GM18909 (cell line): ENCODE results near the gene PRR35.

Experiments
- ATAC-seq: cut with Tn5 transposase; IDR thresholded peaks from one replicate; pipeline ENCODE4 v1.9.1; 2021; ENCODE audit warnings: mild to moderate bottlenecking; ENCODE audit not compliant: unreplicated experiment, poor library complexity

The PRR35 gene

DNA sequence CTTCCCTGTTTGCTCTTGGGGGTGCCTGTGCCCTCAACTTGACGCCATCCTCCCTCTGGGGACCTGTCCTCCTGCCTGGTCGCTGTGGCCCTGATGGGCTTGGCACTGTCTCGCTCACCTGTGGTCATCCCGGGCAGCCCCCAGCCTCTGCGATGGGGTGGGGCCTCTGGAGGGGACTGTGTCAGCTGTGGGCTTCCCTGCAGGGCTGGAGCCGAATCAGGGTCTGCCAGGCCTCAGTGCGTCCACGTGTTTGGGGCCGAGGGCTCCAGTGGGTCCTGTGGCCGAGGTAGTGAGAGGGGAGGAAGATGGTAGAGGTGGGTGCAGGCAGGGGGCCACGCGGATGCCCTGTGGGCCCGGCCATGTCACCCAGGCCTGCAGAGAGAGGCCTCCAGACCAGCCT, 17.6 kb downstream of the PRR35 start:
- no peak for ATAC-seq

- ATAC-seq = no peak
Observed at GRCh38 chr16:578232-578869, 18.2 kb downstream of the PRR35 start.

DNA sequence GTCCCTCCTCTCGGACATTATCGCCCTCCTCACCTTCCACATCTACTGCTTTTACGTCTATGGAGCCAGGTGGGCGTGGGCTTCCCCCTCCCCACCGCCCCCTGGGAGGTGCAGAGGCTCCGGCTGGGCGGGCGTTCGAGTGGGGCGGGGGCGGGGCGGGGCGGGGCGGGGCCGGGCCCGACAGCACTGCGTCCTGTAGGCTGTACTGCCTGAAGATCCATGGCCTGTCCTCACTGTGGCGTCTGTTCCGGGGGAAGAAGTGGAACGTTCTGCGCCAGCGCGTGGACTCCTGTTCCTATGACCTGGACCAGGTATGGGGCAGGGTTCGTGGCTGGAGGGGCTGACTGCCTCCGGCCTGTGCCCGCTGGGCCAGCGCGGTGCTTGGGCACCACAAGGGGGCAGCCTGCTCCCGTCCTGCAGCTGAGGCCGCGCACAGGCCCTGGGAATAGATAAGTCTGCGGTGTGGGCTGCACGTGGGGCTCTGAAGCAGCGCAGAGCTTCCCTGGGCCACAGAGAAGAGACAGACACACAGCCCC, 18.7 kb downstream of the PRR35 start:
- ATAC-seq = peak; percentile 60

- ATAC-seq = no peak
Observed at GRCh38 chr16:580141-580945, 20.1 kb downstream of the PRR35 start.

- ATAC-seq = no peak
Observed at GRCh38 chr16:580946-581498, 20.8 kb downstream of the PRR35 start.

GRCh38 chr16:582218-582613, 22.0 kb downstream of the PRR35 start:
- ATAC-seq = no peak

GRCh38 chr16:582614-583331, 22.6 kb downstream of the PRR35 start:
- ATAC-seq = no peak

DNA sequence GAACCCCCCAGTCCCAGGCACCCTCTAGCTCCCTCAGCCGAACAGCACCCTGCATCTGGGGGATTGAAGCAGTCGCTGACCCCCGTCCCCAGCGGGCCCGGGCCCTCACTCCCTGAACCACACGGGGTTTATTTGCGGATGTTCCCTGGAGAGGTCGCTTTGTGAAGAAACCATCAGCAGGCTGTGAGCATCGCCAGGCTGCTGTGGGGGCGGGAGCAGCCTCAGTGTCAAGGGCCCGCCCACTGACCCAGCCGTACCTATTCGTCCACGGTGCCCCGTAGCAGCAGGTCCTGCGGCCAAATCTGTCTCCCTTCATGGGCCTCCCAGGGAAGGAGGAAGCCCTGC, 23.2 kb downstream of the PRR35 start:
- ATAC-seq = no peak

DNA sequence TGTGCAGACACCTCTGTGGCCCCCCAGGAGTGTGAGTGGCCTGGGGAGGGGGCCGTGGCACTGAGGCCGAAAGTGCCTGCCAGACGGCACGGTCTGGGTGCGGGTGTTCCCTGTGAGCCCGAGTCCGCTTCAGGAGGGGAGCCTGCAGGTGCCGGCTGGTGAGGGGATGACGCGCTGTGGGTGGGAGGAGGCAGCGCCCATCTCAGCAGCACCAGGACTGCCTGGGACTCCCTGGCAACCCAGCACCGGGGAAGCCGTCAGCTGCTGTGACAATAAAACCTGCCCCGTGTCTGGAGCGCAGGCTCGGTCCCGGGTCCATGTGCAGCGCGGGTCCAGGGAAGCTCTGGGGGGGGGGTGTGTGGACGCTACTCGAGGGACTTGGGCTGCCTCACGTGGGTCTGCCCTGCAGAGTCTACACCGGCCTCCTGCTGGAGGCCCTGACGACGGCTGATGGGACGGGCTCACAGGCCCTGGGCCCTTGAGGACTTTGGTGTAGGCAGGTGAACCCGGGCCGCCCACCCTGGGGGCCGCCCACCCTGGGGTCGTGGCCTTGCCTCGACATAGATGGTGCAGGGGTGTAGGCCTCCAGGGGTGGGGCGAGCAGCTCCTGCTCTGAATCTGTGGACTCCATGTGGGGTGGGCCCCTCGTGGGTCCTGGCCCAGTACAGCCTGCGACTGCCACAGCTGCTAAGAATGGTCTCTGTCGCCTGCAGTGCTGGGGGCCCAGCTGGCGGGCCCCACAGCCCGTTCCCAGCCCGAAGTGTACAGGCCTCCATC, 23.8 kb downstream of the PRR35 start:
- no peak for ATAC-seq

DNA sequence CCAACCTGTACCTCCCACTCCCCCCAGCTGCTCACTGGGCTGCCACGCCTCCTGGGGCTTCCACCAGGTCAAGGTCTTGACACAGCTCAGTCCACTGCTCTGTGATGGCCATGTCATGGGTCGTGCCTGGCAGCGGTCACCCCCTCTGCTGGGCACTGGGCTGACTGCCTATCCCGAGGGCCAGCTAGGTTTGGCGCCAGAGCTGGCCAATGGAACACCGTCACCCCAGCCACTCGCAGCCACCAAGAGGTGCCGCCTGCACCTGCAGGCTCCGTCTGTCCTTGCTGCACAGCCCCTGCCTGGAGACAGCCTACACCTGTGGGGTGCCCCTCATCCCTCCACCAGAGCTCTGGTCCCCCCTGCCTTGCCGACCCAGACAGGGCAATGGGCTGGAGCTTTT, 25.2 kb downstream of the PRR35 start:
- no peak for ATAC-seq

DNA sequence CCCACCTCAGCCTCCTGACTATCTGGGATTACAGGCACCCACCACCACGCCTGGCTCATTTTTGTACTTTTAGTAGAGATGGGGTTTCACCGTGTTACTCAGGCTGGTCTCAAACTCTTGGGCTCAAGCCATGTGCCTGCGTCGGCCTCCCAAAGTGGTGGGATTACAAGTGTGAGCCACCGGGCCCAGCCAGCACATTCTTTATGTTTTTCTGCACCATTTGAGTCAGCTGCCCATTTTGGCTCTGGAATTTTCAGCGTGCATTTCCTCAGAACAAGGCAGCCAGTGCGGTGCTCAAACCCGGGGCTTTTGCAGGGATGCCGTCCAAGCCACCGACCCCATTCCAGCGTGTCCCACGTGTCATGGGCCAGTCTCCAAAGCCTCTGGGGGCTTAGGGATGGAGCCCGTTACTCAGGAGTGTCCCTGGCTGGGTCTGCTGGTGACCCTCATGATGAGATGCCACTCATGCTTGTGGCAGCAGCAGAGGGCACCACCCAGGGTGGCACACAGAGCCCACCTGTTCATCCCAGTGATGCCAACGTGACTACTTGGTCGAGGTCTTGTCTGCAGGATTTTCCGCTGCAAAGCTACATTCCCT, 26.0 kb downstream of the PRR35 start:
- ATAC-seq = no peak

DNA sequence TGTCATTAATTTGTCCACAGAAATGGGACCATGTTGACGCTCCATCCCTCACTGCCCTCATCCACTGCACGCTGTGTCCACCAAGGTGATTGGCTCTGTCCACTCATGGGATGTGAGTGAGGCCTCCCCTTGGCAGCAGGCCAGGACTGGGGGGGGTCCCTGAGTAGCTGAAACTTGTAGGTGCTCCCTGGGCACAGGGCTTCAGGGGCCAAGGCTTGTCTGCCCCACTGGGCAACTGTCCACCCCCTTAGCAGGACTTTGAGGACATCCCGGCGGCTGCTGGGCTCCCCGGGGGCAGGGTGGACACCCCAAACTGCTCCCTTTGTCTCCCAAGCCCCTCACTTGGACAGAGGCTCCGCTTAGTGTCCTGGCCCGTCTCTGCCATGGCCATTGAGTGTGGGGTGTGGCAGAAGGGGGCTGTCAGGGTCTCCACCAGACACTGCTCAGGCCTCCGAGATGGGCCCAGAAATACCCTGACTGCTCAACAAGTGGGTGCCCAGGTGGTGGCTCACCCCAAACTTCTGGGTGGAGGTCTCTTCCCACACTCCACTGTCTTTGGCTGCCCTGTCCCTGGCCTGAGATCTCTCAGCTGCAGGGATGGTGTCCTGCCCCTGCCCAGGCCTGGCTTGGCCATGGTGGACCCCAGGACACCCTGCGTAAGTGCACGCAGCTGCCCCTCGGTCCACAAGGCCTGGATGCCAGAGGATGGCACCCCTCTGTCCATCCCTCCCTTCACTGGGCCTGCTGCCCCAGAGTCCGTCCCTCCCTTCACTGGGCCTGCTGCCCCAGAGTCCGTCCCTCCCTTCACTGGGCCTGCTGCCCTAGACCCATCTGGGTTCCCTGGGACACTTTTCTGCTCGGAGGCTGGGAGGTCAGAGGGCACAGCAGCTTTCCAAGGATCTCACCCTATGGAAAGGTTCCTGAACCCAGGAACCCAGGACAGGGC, 26.7 kb downstream of the PRR35 start:
- no peak for ATAC-seq

- ATAC-seq = peak; percentile 13
Observed at GRCh38 chr16:588639-588888, 28.4 kb downstream of the PRR35 start.

DNA sequence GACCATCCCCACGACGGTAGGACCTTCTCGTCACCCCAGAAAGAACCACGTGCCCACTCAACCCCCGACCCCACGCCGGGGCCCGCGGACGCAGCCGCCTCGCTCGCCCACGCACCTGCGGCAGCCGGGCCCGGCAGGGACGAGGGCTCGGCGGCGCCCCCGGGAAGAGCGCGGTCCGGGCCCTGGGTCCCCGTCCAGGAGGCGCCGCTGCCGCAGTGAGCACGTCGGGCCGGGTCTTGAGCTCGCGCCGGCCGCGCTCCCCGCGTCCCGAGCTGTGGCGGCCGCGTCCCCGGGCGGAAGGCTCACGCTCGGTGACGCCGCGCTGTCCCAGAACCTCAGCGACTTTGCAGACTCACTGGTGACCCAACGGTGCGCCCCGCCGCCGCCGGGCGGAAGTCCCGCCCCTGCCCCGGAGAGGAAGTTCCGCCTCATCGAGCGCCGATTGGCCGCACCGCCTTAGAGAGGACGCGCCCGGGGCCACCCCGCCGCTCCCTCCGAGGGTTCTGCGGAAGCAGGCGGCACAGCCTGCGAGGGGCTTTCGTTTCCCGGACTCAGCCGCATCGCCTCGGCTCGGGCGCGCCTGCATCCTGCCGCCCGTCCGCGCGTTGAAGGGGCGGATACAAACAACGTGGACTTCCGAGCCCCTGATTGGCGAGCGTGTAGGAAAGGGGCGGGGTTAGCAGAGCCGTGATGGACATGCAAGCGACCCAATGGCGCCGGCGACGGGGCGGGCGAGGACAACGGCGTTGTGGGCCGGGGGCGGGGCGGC, 28.9 kb downstream of the PRR35 start:
- peak; percentile 73 for ATAC-seq

DNA sequence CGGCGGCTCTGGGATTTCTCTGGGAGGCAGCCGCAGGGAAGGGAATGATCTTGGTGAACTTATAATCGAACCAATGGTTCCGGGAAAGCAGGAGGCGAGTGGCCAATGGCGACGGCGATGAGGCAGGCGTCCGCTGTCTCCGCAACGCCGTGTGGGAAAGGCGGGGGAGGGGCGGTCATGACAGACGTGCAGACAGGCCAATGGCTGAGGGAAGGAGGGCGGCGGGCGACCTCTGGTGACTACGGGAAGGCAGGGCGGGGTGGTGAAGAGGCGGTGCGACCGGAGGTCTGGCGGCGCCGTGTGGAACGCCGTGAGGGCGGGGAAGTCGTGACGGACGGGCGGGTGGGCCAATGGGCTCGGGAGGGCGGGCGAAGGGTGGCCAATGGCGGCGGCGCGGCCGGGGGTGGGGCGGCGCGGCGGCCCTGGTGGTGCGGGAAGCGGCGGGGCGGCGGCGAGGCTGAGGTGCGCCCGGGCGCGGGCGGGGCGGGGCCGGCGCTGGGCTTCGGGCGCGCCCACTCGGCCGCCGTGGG, 29.5 kb downstream of the PRR35 start, which contains the start of gene RAB40C:
Gene RAB40C, plus strand, starts transcription at position 409 of the 530 bp plus-strand sequence. CDS start 226 bp downstream, outside the sequence.
- ATAC-seq = peak; percentile 74

GRCh38 chr16:590188-590814, 30.1 kb downstream of the PRR35 start:
- ATAC-seq = peak; percentile 1

GRCh38 chr16:590815-591200, 30.6 kb downstream of the PRR35 start:
- no peak for ATAC-seq
